Measurements from ENCODE around the gene TNRC6C.
"Not testable (repeated sequence)": the region's sequence is repeated elsewhere in the genome, so short reads cannot be mapped to it uniquely, and the experiment has no call there.

TNRC6C gene

GRCh38 chr17:78107976-78108725, 149.6 kb downstream of the TNRC6C start:
- in situ Hi-C loops (cut with HindIII; ENCODE audit: low sequenced_read_pairs): no loop called here

- in situ Hi-C loops (cut with HindIII; ENCODE audit: low sequenced_read_pairs): no loop called here
Observed at GRCh38 chr17:78108726-78109488, 150.4 kb downstream of the TNRC6C start.

- in situ Hi-C loops (cut with HindIII; ENCODE audit: low sequenced_read_pairs): no loop called here
Observed at GRCh38 chr17:78109489-78109761, 150.9 kb downstream of the TNRC6C start.

- in situ Hi-C loops (cut with HindIII; ENCODE audit: low sequenced_read_pairs): loop anchor here (5.0 kb wide), 2 partner anchors 42 to 73 kb away; no protein-coding TSS in a partner anchor
Observed at GRCh38 chr17:78110363-78111015, 152.0 kb downstream of the TNRC6C start.

- in situ Hi-C loops (cut with HindIII; ENCODE audit: low sequenced_read_pairs): loop anchor here (5.0 kb wide), 2 partner anchors 41 to 74 kb away; no protein-coding TSS in a partner anchor
Observed at GRCh38 chr17:78111016-78111726, 152.7 kb downstream of the TNRC6C start.

- in situ Hi-C loops (cut with HindIII; ENCODE audit: low sequenced_read_pairs): loop anchor here (5.0 kb wide), 2 partner anchors 40 to 75 kb away; no protein-coding TSS in a partner anchor
Observed at GRCh38 chr17:78111727-78112517, 153.4 kb downstream of the TNRC6C start.

GRCh38 chr17:78112518-78113471, 154.3 kb downstream of the TNRC6C start:
- in situ Hi-C loops (cut with HindIII; ENCODE audit: low sequenced_read_pairs): loop anchor here (5.0 kb wide), 2 partner anchors 40 to 75 kb away; no protein-coding TSS in a partner anchor

GRCh38 chr17:78113804-78114785, 155.6 kb downstream of the TNRC6C start:
- in situ Hi-C loops (cut with HindIII; ENCODE audit: low sequenced_read_pairs): loop anchor here (5.0 kb wide), 2 partner anchors 38 to 77 kb away; no protein-coding TSS in a partner anchor

GRCh38 chr17:78114831-78115723, 156.6 kb downstream of the TNRC6C start:
- in situ Hi-C loops (cut with HindIII; ENCODE audit: low sequenced_read_pairs): loop anchor here (5.0 kb wide), 2 partner anchors 37 to 78 kb away; no protein-coding TSS in a partner anchor

- in situ Hi-C loops (cut with HindIII; ENCODE audit: low sequenced_read_pairs): not testable (repeated sequence)
Observed at GRCh38 chr17:78115803-78116202, 157.3 kb downstream of the TNRC6C start.

- in situ Hi-C loops (cut with HindIII; ENCODE audit: low sequenced_read_pairs): no loop called here
Observed at GRCh38 chr17:78116411-78116810, 157.9 kb downstream of the TNRC6C start.

- in situ Hi-C loops (cut with HindIII; ENCODE audit: low sequenced_read_pairs): no loop called here
Observed at GRCh38 chr17:78117027-78117981, 158.8 kb downstream of the TNRC6C start.

GRCh38 chr17:78118801-78119241, 160.3 kb downstream of the TNRC6C start:
- in situ Hi-C loops (cut with HindIII; ENCODE audit: low sequenced_read_pairs): no loop called here

- in situ Hi-C loops (cut with HindIII; ENCODE audit: low sequenced_read_pairs): no loop called here
Observed at GRCh38 chr17:78120537-78120936, 162.0 kb downstream of the TNRC6C start.

GRCh38 chr17:78120971-78121800, 162.7 kb downstream of the TNRC6C start:
- in situ Hi-C loops (cut with HindIII; ENCODE audit: low sequenced_read_pairs): no loop called here
